Measurements from ENCODE around the gene UNC5C. TPM values are rescaled to one million over a fixed set of nuclear protein-coding genes. Genes with fewer than 3 reads are reported as not detected.

The UNC5C gene
- total and polyA plus RNA-seq, 10 of the 15 experiments (the other 5 are each of a cell fraction or from before 2014, with no cell fraction given): 0.02 to 2.0 (median 0.15) TPM; not detected in 1

GRCh38 chr4:95494186-95494585 is 54.6 kb downstream of the UNC5C start (continued):
- TF ChIP-seq, protein P1, sequence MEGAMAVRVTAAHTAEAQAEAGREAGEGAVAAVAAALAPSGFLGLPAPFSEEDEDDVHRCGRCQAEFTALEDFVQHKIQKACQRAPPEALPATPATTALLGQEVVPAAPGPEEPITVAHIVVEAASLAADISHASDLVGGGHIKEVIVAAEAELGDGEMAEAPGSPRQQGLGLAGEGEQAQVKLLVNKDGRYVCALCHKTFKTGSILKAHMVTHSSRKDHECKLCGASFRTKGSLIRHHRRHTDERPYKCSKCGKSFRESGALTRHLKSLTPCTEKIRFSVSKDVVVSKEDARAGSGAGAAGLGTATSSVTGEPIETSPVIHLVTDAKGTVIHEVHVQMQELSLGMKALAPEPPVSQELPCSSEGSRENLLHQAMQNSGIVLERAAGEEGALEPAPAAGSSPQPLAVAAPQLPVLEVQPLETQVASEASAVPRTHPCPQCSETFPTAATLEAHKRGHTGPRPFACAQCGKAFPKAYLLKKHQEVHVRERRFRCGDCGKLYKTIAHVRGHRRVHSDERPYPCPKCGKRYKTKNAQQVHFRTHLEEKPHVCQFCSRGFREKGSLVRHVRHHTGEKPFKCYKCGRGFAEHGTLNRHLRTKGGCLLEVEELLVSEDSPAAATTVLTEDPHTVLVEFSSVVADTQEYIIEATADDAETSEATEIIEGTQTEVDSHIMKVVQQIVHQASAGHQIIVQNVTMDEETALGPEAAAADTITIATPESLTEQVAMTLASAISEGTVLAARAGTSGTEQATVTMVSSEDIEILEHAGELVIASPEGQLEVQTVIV (IDR thresholded peaks at IDR 0.05; ENCODE audit: borderline replicate concordance, partially characterized antibody): no peak
- no peak for TF ChIP-seq SREBF1 (IDR thresholded peaks at IDR 0.05; ENCODE audit: low read length)
- TF ChIP-seq HCFC1 (IDR thresholded peaks at IDR 0.05; ENCODE audit: low read length): no peak
- TF ChIP-seq, protein P2, sequence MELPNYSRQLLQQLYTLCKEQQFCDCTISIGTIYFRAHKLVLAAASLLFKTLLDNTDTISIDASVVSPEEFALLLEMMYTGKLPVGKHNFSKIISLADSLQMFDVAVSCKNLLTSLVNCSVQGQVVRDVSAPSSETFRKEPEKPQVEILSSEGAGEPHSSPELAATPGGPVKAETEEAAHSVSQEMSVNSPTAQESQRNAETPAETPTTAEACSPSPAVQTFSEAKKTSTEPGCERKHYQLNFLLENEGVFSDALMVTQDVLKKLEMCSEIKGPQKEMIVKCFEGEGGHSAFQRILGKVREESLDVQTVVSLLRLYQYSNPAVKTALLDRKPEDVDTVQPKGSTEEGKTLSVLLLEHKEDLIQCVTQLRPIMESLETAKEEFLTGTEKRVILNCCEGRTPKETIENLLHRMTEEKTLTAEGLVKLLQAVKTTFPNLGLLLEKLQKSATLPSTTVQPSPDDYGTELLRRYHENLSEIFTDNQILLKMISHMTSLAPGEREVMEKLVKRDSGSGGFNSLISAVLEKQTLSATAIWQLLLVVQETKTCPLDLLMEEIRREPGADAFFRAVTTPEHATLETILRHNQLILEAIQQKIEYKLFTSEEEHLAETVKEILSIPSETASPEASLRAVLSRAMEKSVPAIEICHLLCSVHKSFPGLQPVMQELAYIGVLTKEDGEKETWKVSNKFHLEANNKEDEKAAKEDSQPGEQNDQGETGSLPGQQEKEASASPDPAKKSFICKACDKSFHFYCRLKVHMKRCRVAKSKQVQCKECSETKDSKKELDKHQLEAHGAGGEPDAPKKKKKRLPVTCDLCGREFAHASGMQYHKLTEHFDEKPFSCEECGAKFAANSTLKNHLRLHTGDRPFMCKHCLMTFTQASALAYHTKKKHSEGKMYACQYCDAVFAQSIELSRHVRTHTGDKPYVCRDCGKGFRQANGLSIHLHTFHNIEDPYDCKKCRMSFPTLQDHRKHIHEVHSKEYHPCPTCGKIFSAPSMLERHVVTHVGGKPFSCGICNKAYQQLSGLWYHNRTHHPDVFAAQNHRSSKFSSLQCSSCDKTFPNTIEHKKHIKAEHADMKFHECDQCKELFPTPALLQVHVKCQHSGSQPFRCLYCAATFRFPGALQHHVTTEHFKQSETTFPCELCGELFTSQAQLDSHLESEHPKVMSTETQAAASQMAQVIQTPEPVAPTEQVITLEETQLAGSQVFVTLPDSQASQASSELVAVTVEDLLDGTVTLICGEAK (IDR thresholded peaks at IDR 0.05; ENCODE audit: borderline replicate concordance): no peak
- no peak for TF ChIP-seq SP1 (IDR thresholded peaks at IDR 0.05; ENCODE audit: low read depth, low read length)
- no peak for TF ChIP-seq RFX5 (IDR thresholded peaks at IDR 0.05; ENCODE audit: low read depth, low read length)
- no peak for TF ChIP-seq TAF1 (IDR thresholded peaks at IDR 0.05; ENCODE audit: borderline replicate concordance, low read depth, low read length)
- TF ChIP-seq PAX5 (IDR thresholded peaks at IDR 0.05; ENCODE audit: borderline replicate concordance, low read depth, low read length): no peak

All from GM12878 (cell line).